KMS-11 (cell line): ENCODE results near the gene SLC22A7.

Source experiments
- H2AFZ ChIP-seq: fragments of 200-600 bp; sonication (generic); 2 replicates; pipeline ENCODE4 v1.6.1; 2016; ENCODE audit warnings: antibody characterized with exemption, mixed run types, low read depth
- H3K27ac ChIP-seq: fragments of 200-600 bp; sonication (generic); 2 replicates; pipeline ENCODE4 v1.6.1; 2016; ENCODE audit warnings: mild to moderate bottlenecking, mixed run types
- H3K27me3 ChIP-seq: fragments of 200-600 bp; sonication (generic); 2 replicates; pipeline ENCODE4 v1.6.1; 2017; ENCODE audit warnings: mild to moderate bottlenecking, low read depth, mixed run types, moderate library complexity; ENCODE audit not compliant: insufficient read depth
- H3K36me3 ChIP-seq: fragments of 200-600 bp; sonication (generic); 2 replicates; pipeline ENCODE4 v1.6.1; 2017; ENCODE audit warnings: mild to moderate bottlenecking, mixed run types; ENCODE audit not compliant: insufficient read depth
- H3K4me1 ChIP-seq: fragments of 200-600 bp; sonication (generic); 2 replicates; pipeline ENCODE4 v1.6.1; 2016; ENCODE audit warnings: mild to moderate bottlenecking, low read depth, mixed run types; ENCODE audit not compliant: poor library complexity, severe bottlenecking
- H3K4me2 ChIP-seq: fragments of 200-600 bp; sonication (generic); 2 replicates; pipeline ENCODE4 v1.7.0; 2016; ENCODE audit warnings: mild to moderate bottlenecking, mixed run types
- H3K4me3 ChIP-seq: fragments of 200-600 bp; sonication (generic); IDR thresholded peaks from 2 replicates; pipeline ENCODE4 v1.6.1; 2017; ENCODE audit warnings: low read depth, low read length, mixed read lengths; ENCODE audit not compliant: insufficient read depth
- H3K79me2 ChIP-seq: fragments of 200-600 bp; sonication (generic); 2 replicates; pipeline ENCODE4 v1.6.1; 2016; ENCODE audit warnings: low read depth, mixed run types; ENCODE audit not compliant: insufficient read depth
- H3K9ac ChIP-seq: fragments of 200-600 bp; sonication (generic); 2 replicates; pipeline ENCODE4 v1.6.1; 2016; ENCODE audit warnings: mild to moderate bottlenecking, mixed run types
- H4K20me1 ChIP-seq: fragments of 200-600 bp; sonication (generic); 2 replicates; pipeline ENCODE4 v1.6.1; 2016; ENCODE audit warnings: mild to moderate bottlenecking, mixed run types; ENCODE audit not compliant: insufficient read depth
- CTCF ChIP-seq: fragments of 200-600 bp; sonication (generic); conservative IDR thresholded peaks from 2 replicates; pipeline ENCODE4 v1.6.1; 2017; ENCODE audit warnings: low read depth, mild to moderate bottlenecking, antibody characterized with exemption, low read length, moderate library complexity, mixed read lengths

The SLC22A7 gene

DNA sequence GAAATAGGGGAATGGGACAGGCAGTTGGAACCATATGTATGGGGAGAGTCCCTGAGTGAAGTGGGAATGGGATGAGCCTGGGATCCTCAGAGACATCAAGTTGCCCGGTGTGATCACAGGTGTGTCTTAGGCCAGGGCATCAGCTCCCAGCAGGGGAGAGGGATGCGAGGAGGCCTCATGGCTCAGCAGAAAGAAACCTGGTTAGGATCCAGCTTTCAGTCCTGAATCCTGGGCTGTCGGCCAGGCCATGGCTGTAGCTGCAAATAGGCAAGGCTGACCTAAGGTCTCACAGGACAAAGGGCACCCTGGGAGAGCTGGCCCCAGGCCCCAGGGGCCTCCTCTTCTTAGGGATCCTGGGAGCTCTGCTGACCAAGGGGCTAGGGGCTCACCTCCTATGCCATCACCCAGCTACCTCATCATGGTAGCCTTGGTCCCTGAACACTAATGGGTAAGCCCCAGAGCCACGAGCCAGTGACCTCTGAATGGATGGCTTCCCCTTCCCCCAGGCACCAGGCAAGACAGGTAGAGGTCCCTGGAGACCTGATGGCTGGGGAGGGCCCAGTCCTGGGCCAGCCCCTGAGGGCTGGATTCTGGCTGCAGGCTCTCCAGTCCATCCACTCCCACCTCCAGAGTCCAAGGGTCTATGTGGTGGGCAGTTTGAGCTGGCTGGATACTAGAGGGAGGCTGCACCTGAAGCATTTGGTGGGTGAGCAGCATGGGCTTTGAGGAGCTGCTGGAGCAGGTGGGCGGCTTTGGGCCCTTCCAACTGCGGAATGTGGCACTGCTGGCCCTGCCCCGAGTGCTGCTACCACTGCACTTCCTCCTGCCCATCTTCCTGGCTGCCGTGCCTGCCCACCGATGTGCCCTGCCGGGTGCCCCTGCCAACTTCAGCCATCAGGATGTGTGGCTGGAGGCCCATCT lies at the start of gene SLC22A7:
Gene SLC22A7 (plus strand): TSS at position 617 of the 921 bp plus-strand sequence. CDS start 99 bp downstream, at position 716.
- no peak within 1 kb of the TSS for H3K9ac ChIP-seq
- no peaks in the 10 kb centered on the region for H3K36me3 ChIP-seq
- H3K79me2 ChIP-seq, result no peaks in the 10 kb centered on the region
- H3K27me3 ChIP-seq, result no peaks in the 10 kb centered on the region
- H4K20me1 ChIP-seq, result no peaks in the 10 kb centered on the region
- H2AFZ ChIP-seq, result no peak within 1 kb of the TSS
- TF ChIP-seq CTCF, result no peak
- no peaks in the 10 kb centered on the region for H3K4me1 ChIP-seq
- H3K4me2 ChIP-seq, result no peak within 1 kb of the TSS
- no peak within 1 kb of the TSS for H3K27ac ChIP-seq
- H3K4me3 ChIP-seq, result no peak within 1 kb of the TSS

- Histone ChIP-seq H2AFZ (no peak overlapping the region), H3K4me2 (no peak overlapping the region), H3K79me2 (no peaks in the 10 kb centered on the region), H4K20me1 (no peaks in the 10 kb centered on the region), H3K27ac (no peak overlapping the region), H3K36me3 (no peaks in the 10 kb centered on the region), H3K4me1 (peaks cover 13% of the 10 kb centered on the region), H3K9ac (no peak overlapping the region), H3K4me3 (no peak overlapping the region), H3K27me3 (no peaks in the 10 kb centered on the region)
- TF ChIP-seq CTCF, result no peak
Observed at GRCh38 chr6:43248791-43249190, 49.3 kb upstream of the SLC22A7 start.

- Histone ChIP-seq H3K79me2 (no peaks in the 10 kb centered on the region), H3K27ac (no peak overlapping the region), H3K4me2 (no peak overlapping the region), H3K9ac (no peak overlapping the region), H3K36me3 (no peaks in the 10 kb centered on the region), H2AFZ (no peak overlapping the region), H3K27me3 (no peaks in the 10 kb centered on the region), H4K20me1 (no peaks in the 10 kb centered on the region), H3K4me1 (peaks cover 11% of the 10 kb centered on the region), H3K4me3 (no peak overlapping the region)
- TF ChIP-seq CTCF, result no peak
Observed at GRCh38 chr6:43250992-43251373, 47.1 kb upstream of the SLC22A7 start.

DNA sequence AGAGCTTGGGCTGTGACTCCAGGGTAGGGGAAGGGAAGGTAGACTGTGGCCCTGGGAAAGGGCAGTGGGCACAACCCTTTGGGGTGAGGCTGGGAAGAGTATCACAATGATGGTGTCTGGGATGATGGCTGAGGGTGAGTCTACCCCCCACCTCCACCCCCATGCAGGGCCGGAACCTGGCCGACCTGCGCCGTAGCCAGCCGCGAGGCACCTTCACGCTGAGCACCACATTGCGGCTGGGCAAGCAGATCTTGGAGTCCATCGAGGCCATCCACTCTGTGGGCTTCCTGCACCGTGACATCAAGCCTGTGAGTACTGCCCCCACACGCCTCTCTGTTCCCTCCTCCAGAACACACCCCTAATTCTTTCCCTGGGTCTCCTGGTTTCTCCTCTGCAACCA lies 44.7 kb upstream of the SLC22A7 start:
- H3K4me3 ChIP-seq, result no peak overlapping the region
- no peaks in the 10 kb centered on the region for H3K36me3 ChIP-seq
- peaks cover 20% of the 10 kb centered on the region for H3K4me1 ChIP-seq
- H4K20me1 ChIP-seq, result no peaks in the 10 kb centered on the region
- no peak overlapping the region for H3K4me2 ChIP-seq
- H3K9ac ChIP-seq, result no peak overlapping the region
- H2AFZ ChIP-seq, result no peak overlapping the region
- no peak overlapping the region for H3K27ac ChIP-seq
- H3K27me3 ChIP-seq, result no peaks in the 10 kb centered on the region
- H3K79me2 ChIP-seq, result no peaks in the 10 kb centered on the region
- TF ChIP-seq CTCF, result no peak
